H9 (cell line): ENCODE data around the gene KIAA0825. TPM values are rescaled to one million over a fixed set of nuclear protein-coding genes. Genes with fewer than 3 reads are reported as not detected.

ENCODE experiments used
- DNase-seq: peaks from one replicate; pipeline ENCODE4 v3.0.0-alpha.2; 2017
- H2AFZ ChIP-seq: one replicate; pipeline ENCODE4 v1.6.1; 2013; ENCODE audit warnings: mild to moderate bottlenecking, low read length, control low read depth, moderate library complexity
- H2AK5ac ChIP-seq: 2 replicates; pipeline ENCODE4 v1.6.1; 2013; ENCODE audit warnings: low read length, control low read depth, mixed read lengths; ENCODE audit not compliant: insufficient read length
- H2BK120ac ChIP-seq: one replicate; pipeline ENCODE4 v1.6.1; 2013; ENCODE audit warnings: low read depth, mild to moderate bottlenecking, low read length, control low read depth, inconsistent platforms; ENCODE audit not compliant: poor library complexity, severe bottlenecking
- H2BK12ac ChIP-seq: 2 replicates; pipeline ENCODE4 v1.6.1; 2013; ENCODE audit warnings: low read length, control low read depth, mixed read lengths, low read depth; ENCODE audit not compliant: insufficient read length
- H2BK15ac ChIP-seq: 2 replicates; pipeline ENCODE4 v1.6.1; 2013; ENCODE audit warnings: low read depth, low read length, control low read depth
- H2BK20ac ChIP-seq: one replicate; pipeline ENCODE4 v1.6.1; 2013; ENCODE audit warnings: low read depth, mild to moderate bottlenecking, low read length, control low read depth, inconsistent platforms; ENCODE audit not compliant: poor library complexity, severe bottlenecking
- H2BK5ac ChIP-seq: 2 replicates; pipeline ENCODE4 v1.6.1; 2013; ENCODE audit warnings: low read length, control low read depth, mixed read lengths; ENCODE audit not compliant: insufficient read length
- H3K14ac ChIP-seq: 2 replicates; pipeline ENCODE4 v1.6.1; 2013; ENCODE audit warnings: low read length, control low read depth; ENCODE audit not compliant: insufficient read depth
- H3K18ac ChIP-seq: 2 replicates; pipeline ENCODE4 v1.6.1; 2013; ENCODE audit warnings: low read depth, mild to moderate bottlenecking, mixed read lengths, low read length, control low read depth; ENCODE audit not compliant: insufficient read length
- H3K23ac ChIP-seq: 2 replicates; pipeline ENCODE4 v1.6.1; 2013; ENCODE audit warnings: low read length, control low read depth, mixed read lengths, low read depth; ENCODE audit not compliant: insufficient read length
- H3K23me2 ChIP-seq: 2 replicates; pipeline ENCODE4 v1.6.1; 2013; ENCODE audit warnings: low read depth, mild to moderate bottlenecking, mixed read lengths, low read length, control low read depth; ENCODE audit not compliant: insufficient read length, poor library complexity, severe bottlenecking
- H3K27ac ChIP-seq: 2 replicates; pipeline ENCODE4 v1.5.1; 2013; ENCODE audit warnings: low read length, control low read depth, mixed read lengths, low read depth; ENCODE audit not compliant: insufficient read length
- H3K27me3 ChIP-seq: 2 replicates; pipeline ENCODE4 v1.6.1; 2013; ENCODE audit warnings: low read length, control low read depth, inconsistent platforms; ENCODE audit not compliant: insufficient read depth
- H3K4ac ChIP-seq: 2 replicates; pipeline ENCODE4 v1.6.1; 2013; ENCODE audit warnings: low read depth, mild to moderate bottlenecking, control low read depth, inconsistent platforms, low read length, moderate library complexity
- H3K4me1 ChIP-seq: 2 replicates; pipeline ENCODE4 v1.6.1; 2013; ENCODE audit warnings: low read length, control low read depth, inconsistent platforms; ENCODE audit not compliant: insufficient read depth
- H3K4me2 ChIP-seq: 2 replicates; pipeline ENCODE4 v1.6.1; 2013; ENCODE audit warnings: low read length, control low read depth, mixed read lengths; ENCODE audit not compliant: insufficient read length, insufficient read depth
- H3K56ac ChIP-seq: 2 replicates; pipeline ENCODE4 v1.6.1; 2013; ENCODE audit warnings: low read depth, mild to moderate bottlenecking, mixed read lengths, low read length, control low read depth; ENCODE audit not compliant: insufficient read length
- H3K79me1 ChIP-seq: 2 replicates; pipeline ENCODE4 v1.6.1; 2013; ENCODE audit warnings: low read depth, mild to moderate bottlenecking, moderate library complexity, low read length, control low read depth, inconsistent platforms; ENCODE audit not compliant: insufficient read depth, poor library complexity, severe bottlenecking
- H3K79me2 ChIP-seq: 2 replicates; pipeline ENCODE4 v1.6.1; 2013; ENCODE audit warnings: low read length, control low read depth, inconsistent platforms; ENCODE audit not compliant: insufficient read depth
- H3K9ac ChIP-seq: 2 replicates; pipeline ENCODE4 v1.6.1; 2013; ENCODE audit warnings: low read length, control low read depth, mixed read lengths; ENCODE audit not compliant: insufficient read length; ENCODE audit errors: extremely low read depth
- H3K9me3 ChIP-seq: one replicate; pipeline ENCODE4 v1.6.1; 2013; ENCODE audit warnings: low read depth, low read length, inconsistent platforms; ENCODE audit not compliant: control insufficient read depth
- H3T11ph ChIP-seq: one replicate; pipeline ENCODE4 v1.6.1; 2013; ENCODE audit warnings: mild to moderate bottlenecking, low read length, control low read depth, inconsistent platforms
- H4K20me1 ChIP-seq: one replicate; pipeline ENCODE4 v1.6.1; 2013; ENCODE audit not compliant: control insufficient read depth, insufficient read length, insufficient read depth
- H4K5ac ChIP-seq: 2 replicates; pipeline ENCODE4 v1.6.1; 2013; ENCODE audit warnings: low read depth, mild to moderate bottlenecking, mixed read lengths, low read length, control low read depth; ENCODE audit not compliant: insufficient read length
- H4K8ac ChIP-seq: replicated peaks from 2 replicates; pipeline ENCODE4 v1.6.1; 2013; ENCODE audit warnings: low read length, control low read depth, mixed read lengths, low read depth; ENCODE audit not compliant: insufficient read length
- H4K91ac ChIP-seq: 2 replicates; pipeline ENCODE4 v1.6.1; 2013; ENCODE audit warnings: low read depth, mild to moderate bottlenecking, moderate library complexity, mixed read lengths, low read length, control low read depth; ENCODE audit not compliant: insufficient read length
- H3K27ac Mint-ChIP-seq, 3 experiments: 2 replicates in 2 of 3; 3 replicates in 1 of 3; pipeline ENCODE4 v1.8.0; 2020 to 2021; ENCODE audit warnings: mixed read lengths in 3 of 3, mild to moderate bottlenecking in 1 of 3, moderate library complexity in 1 of 3
- H3K27me3 Mint-ChIP-seq: 2 replicates; pipeline ENCODE4 v1.8.0; 2021; ENCODE audit warnings: low read depth, mild to moderate bottlenecking, moderate library complexity, mixed read lengths
- H3K36me3 Mint-ChIP-seq, 3 experiments: 2 replicates in 2 of 3; 3 replicates in 1 of 3; pipeline ENCODE4 v1.8.0; 2020 to 2021; ENCODE audit warnings: low read depth in 3 of 3, mixed read lengths in 3 of 3; ENCODE audit not compliant: insufficient read depth in 1 of 3
- H3K4me1 Mint-ChIP-seq, 2 experiments: 2 replicates each; pipeline ENCODE4 v1.8.0; 2020; ENCODE audit warnings: mixed read lengths in 2 of 2
- H3K4me3 Mint-ChIP-seq, 2 experiments: 2 replicates in 1 of 2; 3 replicates in 1 of 2; pipeline ENCODE4 v1.8.0; 2020 to 2021; ENCODE audit warnings: mild to moderate bottlenecking in 2 of 2, mixed read lengths in 2 of 2, moderate library complexity in 1 of 2
- H3K9me3 Mint-ChIP-seq, 2 experiments: 2 replicates in 1 of 2; 3 replicates in 1 of 2; pipeline ENCODE4 v1.8.0; 2020; ENCODE audit warnings: mild to moderate bottlenecking in 2 of 2, mixed read lengths in 2 of 2, moderate library complexity in 1 of 2
- WGBS: extraction: QIAGEN DNeasy Blood & Tissue Kit; methylation state at CpG from one replicate; pipeline ENCODE4 v1.1.7; 2013; ENCODE audit warnings: missing lambda C conversion rate, low lambda C conversion rate, mixed read lengths; ENCODE audit not compliant: insufficient read length; ENCODE audit errors: extremely low coverage; 5-methylcytosine and 5-hydroxymethylcytosine counted together
- total RNA-seq: library from RNA; stranded (reverse); gene quantifications from 2 replicates; pipeline ENCODE4 v1.2.1, GENCODE V29; 2021
- TF ChIP-seq, protein P1 (sequence below): fragments of 200-600 bp; sonication (generic); conservative IDR thresholded peaks from 3 replicates; pipeline ENCODE4 v1.8.0; 2021; ENCODE audit warnings: antibody characterized with exemption, mild to moderate bottlenecking

The KIAA0825 gene
- total RNA-seq, 1 experiment from 2014 or later: 1.8 TPM

DNA sequence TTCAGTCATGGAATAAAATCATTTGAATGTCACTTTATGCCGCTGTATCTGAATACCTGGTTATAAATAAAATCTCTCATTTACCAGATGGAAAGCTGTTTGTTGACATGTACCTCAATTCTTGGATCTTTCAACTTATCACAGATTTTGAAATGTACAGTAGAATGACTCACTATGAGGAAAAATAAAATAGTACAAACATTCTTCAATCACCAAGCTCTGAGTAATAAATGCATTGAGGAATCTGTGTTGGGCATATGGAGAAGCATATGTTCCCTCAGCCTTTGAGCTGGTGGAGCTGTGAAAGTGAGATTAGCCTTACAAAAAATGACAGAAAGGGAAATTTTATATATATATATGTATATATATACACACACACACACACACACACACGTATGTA lies 175.4 kb downstream of the KIAA0825 start:
- no peak overlapping the region for H3K4ac ChIP-seq
- WGBS: no CpG with 5 or more reads among the region's 2 CpGs
- H3K27ac Mint-ChIP-seq: no peak overlapping the region
- no peak overlapping the region for H4K8ac ChIP-seq
- no peaks in the 10 kb centered on the region for H3K23me2 ChIP-seq
- no peaks in the 10 kb centered on the region for H3K4me1 Mint-ChIP-seq
- H2BK20ac ChIP-seq: no peak overlapping the region
- H3K18ac ChIP-seq: no peak overlapping the region
- no peak overlapping the region for H3K4me2 ChIP-seq
- H3K14ac ChIP-seq: no peak overlapping the region
- H3K9ac ChIP-seq: no peak overlapping the region
- no peak overlapping the region for H3K27ac ChIP-seq
- no peaks in the 10 kb centered on the region for H3K9me3 Mint-ChIP-seq
- no peak overlapping the region for H2BK120ac ChIP-seq
- no peak overlapping the region for H3K23ac ChIP-seq
- no peak overlapping the region for H3K56ac ChIP-seq
- TF ChIP-seq, protein P1, sequence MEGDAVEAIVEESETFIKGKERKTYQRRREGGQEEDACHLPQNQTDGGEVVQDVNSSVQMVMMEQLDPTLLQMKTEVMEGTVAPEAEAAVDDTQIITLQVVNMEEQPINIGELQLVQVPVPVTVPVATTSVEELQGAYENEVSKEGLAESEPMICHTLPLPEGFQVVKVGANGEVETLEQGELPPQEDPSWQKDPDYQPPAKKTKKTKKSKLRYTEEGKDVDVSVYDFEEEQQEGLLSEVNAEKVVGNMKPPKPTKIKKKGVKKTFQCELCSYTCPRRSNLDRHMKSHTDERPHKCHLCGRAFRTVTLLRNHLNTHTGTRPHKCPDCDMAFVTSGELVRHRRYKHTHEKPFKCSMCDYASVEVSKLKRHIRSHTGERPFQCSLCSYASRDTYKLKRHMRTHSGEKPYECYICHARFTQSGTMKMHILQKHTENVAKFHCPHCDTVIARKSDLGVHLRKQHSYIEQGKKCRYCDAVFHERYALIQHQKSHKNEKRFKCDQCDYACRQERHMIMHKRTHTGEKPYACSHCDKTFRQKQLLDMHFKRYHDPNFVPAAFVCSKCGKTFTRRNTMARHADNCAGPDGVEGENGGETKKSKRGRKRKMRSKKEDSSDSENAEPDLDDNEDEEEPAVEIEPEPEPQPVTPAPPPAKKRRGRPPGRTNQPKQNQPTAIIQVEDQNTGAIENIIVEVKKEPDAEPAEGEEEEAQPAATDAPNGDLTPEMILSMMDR: no peak
- H2BK12ac ChIP-seq: no peak overlapping the region
- no peak overlapping the region for H3K4me3 Mint-ChIP-seq
- no peak overlapping the region for H2BK5ac ChIP-seq
- no peaks in the 10 kb centered on the region for H3K4me1 ChIP-seq
- H3K27me3 Mint-ChIP-seq: no peaks in the 10 kb centered on the region
- no peak overlapping the region for H4K5ac ChIP-seq
- no peaks in the 10 kb centered on the region for H3K79me1 ChIP-seq
- H3K9me3 ChIP-seq: no peaks in the 10 kb centered on the region
- H3K36me3 Mint-ChIP-seq: no peaks in the 10 kb centered on the region
- no peaks in the 10 kb centered on the region for H3K79me2 ChIP-seq
- no peak overlapping the region for H4K91ac ChIP-seq
- no peaks in the 10 kb centered on the region for H3K27me3 ChIP-seq
- no peak overlapping the region for H3T11ph ChIP-seq
- H2BK15ac ChIP-seq: no peak overlapping the region
- no peak for DNase-seq
- no peak overlapping the region for H2AFZ ChIP-seq
- no peaks in the 10 kb centered on the region for H4K20me1 ChIP-seq
- H2AK5ac ChIP-seq: no peak overlapping the region
